KMS-11 (cell line): Measurements from ENCODE around the gene TUBA1A.
"Not testable (repeated sequence)": the region's sequence is repeated elsewhere in the genome, so short reads cannot be mapped to it uniquely, and the experiment has no call there.

Source experiments
- H2AFZ ChIP-seq: fragments of 200-600 bp; sonication (generic); 2 replicates; pipeline ENCODE4 v1.6.1; 2016; ENCODE audit warnings: antibody characterized with exemption, mixed run types, low read depth
- H3K27ac ChIP-seq: fragments of 200-600 bp; sonication (generic); 2 replicates; pipeline ENCODE4 v1.6.1; 2016; ENCODE audit warnings: mild to moderate bottlenecking, mixed run types
- H3K27me3 ChIP-seq: fragments of 200-600 bp; sonication (generic); 2 replicates; pipeline ENCODE4 v1.6.1; 2017; ENCODE audit warnings: mild to moderate bottlenecking, low read depth, mixed run types, moderate library complexity; ENCODE audit not compliant: insufficient read depth
- H3K36me3 ChIP-seq: fragments of 200-600 bp; sonication (generic); 2 replicates; pipeline ENCODE4 v1.6.1; 2017; ENCODE audit warnings: mild to moderate bottlenecking, mixed run types; ENCODE audit not compliant: insufficient read depth
- H3K4me1 ChIP-seq: fragments of 200-600 bp; sonication (generic); 2 replicates; pipeline ENCODE4 v1.6.1; 2016; ENCODE audit warnings: mild to moderate bottlenecking, low read depth, mixed run types; ENCODE audit not compliant: poor library complexity, severe bottlenecking
- H3K4me2 ChIP-seq: fragments of 200-600 bp; sonication (generic); 2 replicates; pipeline ENCODE4 v1.7.0; 2016; ENCODE audit warnings: mild to moderate bottlenecking, mixed run types
- H3K4me3 ChIP-seq: fragments of 200-600 bp; sonication (generic); IDR thresholded peaks from 2 replicates; pipeline ENCODE4 v1.6.1; 2017; ENCODE audit warnings: low read depth, low read length, mixed read lengths; ENCODE audit not compliant: insufficient read depth
- H3K79me2 ChIP-seq: fragments of 200-600 bp; sonication (generic); 2 replicates; pipeline ENCODE4 v1.6.1; 2016; ENCODE audit warnings: low read depth, mixed run types; ENCODE audit not compliant: insufficient read depth
- H3K9ac ChIP-seq: fragments of 200-600 bp; sonication (generic); 2 replicates; pipeline ENCODE4 v1.6.1; 2016; ENCODE audit warnings: mild to moderate bottlenecking, mixed run types
- H4K20me1 ChIP-seq: fragments of 200-600 bp; sonication (generic); 2 replicates; pipeline ENCODE4 v1.6.1; 2016; ENCODE audit warnings: mild to moderate bottlenecking, mixed run types; ENCODE audit not compliant: insufficient read depth
- TF ChIP-seq, protein P1 (sequence below): fragments of 200-600 bp; sonication (generic); conservative IDR thresholded peaks from 2 replicates; pipeline ENCODE4 v1.6.1; 2017; ENCODE audit warnings: low read depth, mild to moderate bottlenecking, antibody characterized with exemption, low read length, moderate library complexity, mixed read lengths

The TUBA1A gene

DNA sequence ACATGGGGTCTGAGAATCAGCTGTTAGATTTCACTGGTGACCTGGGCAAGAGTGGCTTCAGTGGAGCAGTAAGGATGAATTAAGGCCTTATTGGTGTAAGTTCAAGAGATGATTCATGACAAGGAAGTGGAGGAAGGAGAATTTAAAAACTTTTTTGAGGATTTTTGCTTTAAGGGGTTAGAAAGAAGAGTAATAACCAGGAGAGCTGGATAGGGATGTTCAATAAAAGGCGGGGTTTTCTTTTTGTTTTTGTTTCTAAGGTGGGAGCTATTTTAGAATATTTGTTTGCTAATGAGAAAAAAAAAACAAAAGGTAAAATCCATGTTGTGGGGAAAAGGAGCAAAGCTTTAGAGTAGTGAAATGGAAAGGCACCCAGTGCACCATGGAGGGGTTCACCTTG lies 42.5 kb downstream of the TUBA1A start:
- no peak overlapping the region for H3K4me3 ChIP-seq
- H4K20me1 ChIP-seq = no peaks in the 10 kb centered on the region
- H3K4me2 ChIP-seq = no peak overlapping the region
- no peak overlapping the region for H2AFZ ChIP-seq
- H3K27ac ChIP-seq = no peak overlapping the region
- H3K9ac ChIP-seq = no peak overlapping the region
- no peaks in the 10 kb centered on the region for H3K36me3 ChIP-seq
- no peaks in the 10 kb centered on the region for H3K4me1 ChIP-seq
- TF ChIP-seq, protein P1, sequence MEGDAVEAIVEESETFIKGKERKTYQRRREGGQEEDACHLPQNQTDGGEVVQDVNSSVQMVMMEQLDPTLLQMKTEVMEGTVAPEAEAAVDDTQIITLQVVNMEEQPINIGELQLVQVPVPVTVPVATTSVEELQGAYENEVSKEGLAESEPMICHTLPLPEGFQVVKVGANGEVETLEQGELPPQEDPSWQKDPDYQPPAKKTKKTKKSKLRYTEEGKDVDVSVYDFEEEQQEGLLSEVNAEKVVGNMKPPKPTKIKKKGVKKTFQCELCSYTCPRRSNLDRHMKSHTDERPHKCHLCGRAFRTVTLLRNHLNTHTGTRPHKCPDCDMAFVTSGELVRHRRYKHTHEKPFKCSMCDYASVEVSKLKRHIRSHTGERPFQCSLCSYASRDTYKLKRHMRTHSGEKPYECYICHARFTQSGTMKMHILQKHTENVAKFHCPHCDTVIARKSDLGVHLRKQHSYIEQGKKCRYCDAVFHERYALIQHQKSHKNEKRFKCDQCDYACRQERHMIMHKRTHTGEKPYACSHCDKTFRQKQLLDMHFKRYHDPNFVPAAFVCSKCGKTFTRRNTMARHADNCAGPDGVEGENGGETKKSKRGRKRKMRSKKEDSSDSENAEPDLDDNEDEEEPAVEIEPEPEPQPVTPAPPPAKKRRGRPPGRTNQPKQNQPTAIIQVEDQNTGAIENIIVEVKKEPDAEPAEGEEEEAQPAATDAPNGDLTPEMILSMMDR = no peak
- no peaks in the 10 kb centered on the region for H3K27me3 ChIP-seq
- H3K79me2 ChIP-seq = no peaks in the 10 kb centered on the region

DNA sequence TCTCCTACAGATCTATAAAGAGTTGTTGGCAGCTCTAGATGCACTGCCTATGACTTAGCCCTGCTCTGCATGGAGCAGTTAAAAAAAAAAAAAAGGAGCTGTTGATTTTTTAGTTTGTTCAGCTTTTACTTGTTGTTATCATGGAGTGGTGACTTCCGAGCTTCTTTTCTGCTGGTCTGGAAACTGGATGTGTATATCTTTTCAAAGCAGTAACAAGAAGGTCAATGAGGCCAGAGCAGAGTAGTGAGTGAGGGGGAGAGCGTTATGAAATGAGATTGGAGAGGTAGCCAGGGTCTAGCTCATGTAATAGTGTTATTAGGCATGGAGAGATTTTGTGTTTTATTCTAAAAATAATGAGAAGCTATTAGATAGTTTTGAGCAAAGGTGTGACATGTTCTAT lies 44.5 kb downstream of the TUBA1A start:
- no peaks in the 10 kb centered on the region for H3K36me3 ChIP-seq
- H3K79me2 ChIP-seq = no peaks in the 10 kb centered on the region
- no peak overlapping the region for H3K27ac ChIP-seq
- no peak overlapping the region for H3K4me2 ChIP-seq
- no peaks in the 10 kb centered on the region for H3K27me3 ChIP-seq
- H3K9ac ChIP-seq = no peak overlapping the region
- TF ChIP-seq, protein P1 = no peak
- H2AFZ ChIP-seq = no peak overlapping the region
- no peaks in the 10 kb centered on the region for H4K20me1 ChIP-seq
- no peaks in the 10 kb centered on the region for H3K4me1 ChIP-seq
- no peak overlapping the region for H3K4me3 ChIP-seq

GRCh38 chr12:49138999-49139398 lies 49.9 kb downstream of the TUBA1A start:
- Histone ChIP-seq H3K79me2 (no peaks in the 10 kb centered on the region; the same call in 1 of the 2 replicates), H3K4me3 (no peak overlapping the region), H3K27ac (no peak overlapping the region), H3K4me2 (no peak overlapping the region), H3K36me3 (no peaks in the 10 kb centered on the region), H3K4me1 (peaks cover under 1% of the 10 kb centered on the region), H3K27me3 (no peaks in the 10 kb centered on the region), H4K20me1 (no peaks in the 10 kb centered on the region), H3K9ac (no peak overlapping the region), H2AFZ (no peak overlapping the region)
- TF ChIP-seq, protein P1 = no peak

GRCh38 chr12:49138587-49138986 lies 50.3 kb downstream of the TUBA1A start:
- TF ChIP-seq, protein P1 = no peak
- H3K27ac ChIP-seq = no peak overlapping the region
- no peak overlapping the region for H2AFZ ChIP-seq
- H3K79me2 ChIP-seq = peaks cover 4% of the 10 kb centered on the region; the same call in 1 of the 2 replicates
- no peak overlapping the region for H3K4me2 ChIP-seq
- no peak overlapping the region for H3K9ac ChIP-seq
- H3K36me3 ChIP-seq = no peaks in the 10 kb centered on the region
- H3K27me3 ChIP-seq = no peaks in the 10 kb centered on the region
- H3K4me3 ChIP-seq = no peak overlapping the region
- peaks cover 4% of the 10 kb centered on the region for H3K4me1 ChIP-seq
- H4K20me1 ChIP-seq = no peaks in the 10 kb centered on the region

GRCh38 chr12:49137476-49137875 lies 51.4 kb downstream of the TUBA1A start:
- TF ChIP-seq, protein P1 = no peak
- H3K9ac ChIP-seq = no peak overlapping the region

GRCh38 chr12:49136997-49137396 lies 51.9 kb downstream of the TUBA1A start:
- not testable (repeated sequence) for H3K9ac ChIP-seq, H3K4me3 ChIP-seq, H3K27me3 ChIP-seq, H3K27ac ChIP-seq, H3K36me3 ChIP-seq, H3K4me2 ChIP-seq, H2AFZ ChIP-seq, H4K20me1 ChIP-seq
- peaks cover 20% of the 10 kb centered on the region; the same call in 1 of the 2 replicates for H3K79me2 ChIP-seq
- peaks cover 18% of the 10 kb centered on the region for H3K4me1 ChIP-seq

More at GRCh38 chr12:49137476-49137875, 51.4 kb downstream of the TUBA1A start:
- Histone ChIP-seq H3K4me2 (no peak overlapping the region), H4K20me1 (no peaks in the 10 kb centered on the region), H3K27me3 (no peaks in the 10 kb centered on the region), H3K4me3 (no peak overlapping the region), H3K27ac (no peak overlapping the region), H2AFZ (no peak overlapping the region), H3K36me3 (no peaks in the 10 kb centered on the region), H3K79me2 (peaks cover 15% of the 10 kb centered on the region; the same call in 1 of the 2 replicates), H3K4me1 (peaks cover 14% of the 10 kb centered on the region)
